Panc1 (cell line): Measurements from ENCODE around the gene ZNF407.

ENCODE experiments used
- TCF7L2 ChIP-seq: IDR thresholded peaks from 2 replicates; pipeline ENCODE4 v1.6.1; 2011; ENCODE audit warnings: mild to moderate bottlenecking, low read depth, low read length, inconsistent platforms
- TF ChIP-seq, protein P1 (sequence below): fragments of 450-650 bp; IDR thresholded peaks from 2 replicates; pipeline ENCODE4 v1.5.1; 2017; ENCODE audit warnings: mild to moderate bottlenecking

DNA sequence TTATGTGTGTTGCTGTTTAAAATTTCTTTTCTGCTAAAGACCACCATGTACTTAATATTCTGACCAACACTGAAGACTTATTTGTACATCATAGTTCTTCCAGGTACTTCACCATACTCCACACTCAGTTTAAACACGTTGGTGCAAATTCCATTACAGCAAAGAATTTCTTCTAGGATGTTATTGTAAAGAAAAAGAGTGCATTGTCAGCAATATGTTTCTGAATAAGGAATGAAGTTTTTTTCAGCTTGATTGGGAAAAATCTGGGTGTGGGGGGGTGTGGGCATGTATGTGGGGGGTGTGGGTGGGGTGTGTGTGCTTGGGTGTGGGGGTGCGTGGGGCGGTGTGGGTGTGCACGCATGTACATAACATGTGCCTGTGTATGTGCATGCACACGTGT lies 447.1 kb downstream of the ZNF407 start:
- TF ChIP-seq, protein P1, sequence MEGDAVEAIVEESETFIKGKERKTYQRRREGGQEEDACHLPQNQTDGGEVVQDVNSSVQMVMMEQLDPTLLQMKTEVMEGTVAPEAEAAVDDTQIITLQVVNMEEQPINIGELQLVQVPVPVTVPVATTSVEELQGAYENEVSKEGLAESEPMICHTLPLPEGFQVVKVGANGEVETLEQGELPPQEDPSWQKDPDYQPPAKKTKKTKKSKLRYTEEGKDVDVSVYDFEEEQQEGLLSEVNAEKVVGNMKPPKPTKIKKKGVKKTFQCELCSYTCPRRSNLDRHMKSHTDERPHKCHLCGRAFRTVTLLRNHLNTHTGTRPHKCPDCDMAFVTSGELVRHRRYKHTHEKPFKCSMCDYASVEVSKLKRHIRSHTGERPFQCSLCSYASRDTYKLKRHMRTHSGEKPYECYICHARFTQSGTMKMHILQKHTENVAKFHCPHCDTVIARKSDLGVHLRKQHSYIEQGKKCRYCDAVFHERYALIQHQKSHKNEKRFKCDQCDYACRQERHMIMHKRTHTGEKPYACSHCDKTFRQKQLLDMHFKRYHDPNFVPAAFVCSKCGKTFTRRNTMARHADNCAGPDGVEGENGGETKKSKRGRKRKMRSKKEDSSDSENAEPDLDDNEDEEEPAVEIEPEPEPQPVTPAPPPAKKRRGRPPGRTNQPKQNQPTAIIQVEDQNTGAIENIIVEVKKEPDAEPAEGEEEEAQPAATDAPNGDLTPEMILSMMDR, result no peak
- no peak for TF ChIP-seq TCF7L2
